HCT116 (cell line): ENCODE measurements around the gene SLC41A1. TPM values are rescaled to one million over a fixed set of nuclear protein-coding genes. Genes with fewer than 3 reads are reported as not detected.

ENCODE experiments used
- ATAC-seq: fragments of 200-7000 bp; cut with Tn5 transposase; 2 replicates; pipeline ENCODE4 v1.9.1; 2020; ENCODE audit warnings: mild to moderate bottlenecking, moderate library complexity
- BruUV-seq: library from RNA; stranded (reverse); fragments of 400-500 nt; replicated peaks from 2 replicates; lab custom pipeline; 2021; lab: Mats Ljungman, UMichigan
- CTCF ChIA-PET: fragments of 300-600 bp; sonication (Branson Sonifier 250); formaldehyde crosslinking; loops from one replicate; lab custom pipeline; 2021; ENCODE audit warnings: antibody characterized with exemption; lab: Charles Lee
- POLR2A ChIA-PET: fragments of 300-600, 350-600 bp; sonication (Branson Sonifier 250); formaldehyde crosslinking; loops from one replicate; lab custom pipeline; 2021; ENCODE audit warnings: antibody characterized with exemption; lab: Charles Lee
- RAD21 ChIA-PET, 2 experiments: fragments of 300-600 bp; sonication (Branson Sonifier 250); formaldehyde crosslinking; loops; one replicate each; lab custom pipeline; 2023; ENCODE audit warnings: low total read pairs in 2 of 2; ENCODE audit not compliant: uncharacterized antibody in 2 of 2, unreplicated experiment in 2 of 2, low non-redundant PET in 1 of 2; lab: Charles Lee
- DNase-seq: peaks from one replicate; pipeline ENCODE4 v3.0.0-alpha.2; 2010; ENCODE audit warnings: low read depth, low spot score
- H2AFZ ChIP-seq: fragments of 200-600 bp; shearing (Covaris generic), sonication (generic); 2 replicates; pipeline ENCODE4 v1.6.1; 2017; ENCODE audit warnings: low read depth, mixed run types, mixed read lengths, antibody characterized with exemption, low read length; ENCODE audit not compliant: poor library complexity, severe bottlenecking
- H3K27ac ChIP-seq: 2 replicates; pipeline ENCODE4 v1.5.1; 2012; ENCODE audit warnings: low read depth, low read length
- H3K27me3 ChIP-seq: fragments of 200-600 bp; sonication (generic); 2 replicates; pipeline ENCODE4 v1.6.1; 2016; ENCODE audit warnings: mixed run types, low read length, mixed read lengths; ENCODE audit not compliant: insufficient read depth
- H3K36me3 ChIP-seq, 2 experiments: fragments of 200-500 bp in 1 of 2; fragments of 200-600 bp in 1 of 2; sonication (Bioruptor generic) in 1 of 2; sonication (generic) in 1 of 2; 2 replicates each; pipeline versions ENCODE4 v1.5.1 to v1.6.1; 2014 to 2016; ENCODE audit warnings: low read length in 2 of 2, inconsistent platforms in 1 of 2, mixed read lengths in 1 of 2, mixed run types in 1 of 2; ENCODE audit not compliant: insufficient read depth in 2 of 2, control insufficient read depth in 1 of 2
- H3K4me1 ChIP-seq, 2 experiments: fragments of 200-600 bp in 1 of 2; sonication (generic) in 1 of 2; 2 replicates each; pipeline versions ENCODE4 v1.5.1 to v1.6.1; 2012 to 2017; ENCODE audit warnings: low read length in 2 of 2, inconsistent platforms in 1 of 2, mild to moderate bottlenecking in 1 of 2, mixed read lengths in 1 of 2, mixed run types in 1 of 2, moderate library complexity in 1 of 2; ENCODE audit not compliant: insufficient read depth in 2 of 2, control insufficient read depth in 1 of 2
- H3K4me2 ChIP-seq: fragments of 200-600 bp; sonication (generic); 2 replicates; pipeline ENCODE4 v1.6.1; 2017; ENCODE audit warnings: mixed run types, low read length, mixed read lengths
- H3K4me3 ChIP-seq, 2 experiments: fragments of 200-600 bp in 1 of 2; sonication (generic) in 1 of 2; replicated peaks in 1 of 2; 2 replicates each; pipeline ENCODE4 v1.5.1; 2011 to 2016; ENCODE audit warnings: low read length in 2 of 2, control low read depth in 1 of 2, low read depth in 1 of 2, mild to moderate bottlenecking in 1 of 2, mixed read lengths in 1 of 2, mixed run types in 1 of 2
- H3K79me2 ChIP-seq: fragments of 200-600 bp; sonication (generic); 2 replicates; pipeline ENCODE4 v1.6.1; 2017; ENCODE audit warnings: mild to moderate bottlenecking, mixed run types, low read length, moderate library complexity, mixed read lengths; ENCODE audit not compliant: insufficient read depth
- H3K9ac ChIP-seq: fragments of 200-600 bp; sonication (generic); 2 replicates; pipeline ENCODE4 v1.6.1; 2016; ENCODE audit warnings: low read length, mixed read lengths
- H3K9me2 ChIP-seq: fragments of 200-600 bp; sonication (generic), shearing (Covaris generic); 2 replicates; pipeline ENCODE4 v1.6.1; 2017; ENCODE audit warnings: mixed run types, mild to moderate bottlenecking, moderate library complexity; ENCODE audit not compliant: insufficient read depth
- H3K9me3 ChIP-seq, 2 experiments: fragments of 200-500 bp in 1 of 2; fragments of 200-600 bp in 1 of 2; sonication (Bioruptor generic) in 1 of 2; sonication (generic) in 1 of 2; 2 replicates each; pipeline ENCODE4 v1.6.1; 2014 to 2017; ENCODE audit warnings: low read length in 2 of 2, mixed read lengths in 2 of 2, inconsistent platforms in 1 of 2, low read depth in 1 of 2, mild to moderate bottlenecking in 1 of 2, mixed run types in 1 of 2, moderate library complexity in 1 of 2; ENCODE audit not compliant: control insufficient read depth in 1 of 2, insufficient read depth in 1 of 2
- H4K20me1 ChIP-seq: fragments of 200-600 bp; sonication (generic), shearing (Covaris generic); 2 replicates; pipeline ENCODE4 v1.6.1; 2017; ENCODE audit warnings: mixed run types, mild to moderate bottlenecking, moderate library complexity; ENCODE audit not compliant: insufficient read depth
- CTCF ChIP-seq, 3 experiments: fragments of 200-600 bp in 1 of 3; sonication (generic) in 1 of 3; IDR thresholded peaks in 2 of 3; conservative IDR thresholded peaks in 1 of 3; 2 replicates each; pipeline ENCODE4 v1.5.1; 2012 to 2017; ENCODE audit warnings: low read depth in 2 of 3, low read length in 2 of 3, antibody characterized with exemption in 1 of 3, borderline replicate concordance in 1 of 3, control low read depth in 1 of 3, mild to moderate bottlenecking in 1 of 3, mixed read lengths in 1 of 3, mixed run types in 1 of 3, moderate library complexity in 1 of 3; ENCODE audit not compliant: insufficient read depth in 1 of 3
- EGR1 ChIP-seq: IDR thresholded peaks from 2 replicates; pipeline ENCODE4 v1.6.1; 2012; ENCODE audit warnings: low read depth
- EZH2 ChIP-seq: fragments of 200-600 bp; sonication (generic); IDR thresholded peaks from 2 replicates; pipeline ENCODE4 v1.6.1; 2017; ENCODE audit warnings: antibody characterized with exemption, mixed run types
- FOSL1 ChIP-seq: IDR thresholded peaks from 2 replicates; pipeline ENCODE4 v1.6.1; 2012; ENCODE audit warnings: low read depth
- SIN3A ChIP-seq: IDR thresholded peaks from 2 replicates; pipeline ENCODE4 v1.6.1; 2012; ENCODE audit warnings: low read depth
- TCF7L2 ChIP-seq: IDR thresholded peaks from 2 replicates; pipeline ENCODE4 v1.7.0; 2011; ENCODE audit warnings: borderline replicate concordance, inconsistent platforms; ENCODE audit not compliant: insufficient read depth, insufficient read length; ENCODE audit errors: extremely low read depth
- YY1 ChIP-seq: IDR thresholded peaks from 2 replicates; pipeline ENCODE4 v1.6.1; 2011; ENCODE audit warnings: low read length, low read depth, moderate library complexity, mild to moderate bottlenecking; ENCODE audit not compliant: insufficient replicate concordance; ENCODE audit errors: extremely low read depth
- ZNF274 ChIP-seq: fragments of 200-500 bp; sonication (Bioruptor generic); IDR thresholded peaks from 2 replicates; pipeline ENCODE4 v1.6.1; 2014; ENCODE audit warnings: mild to moderate bottlenecking, low read depth, low read length, inconsistent platforms
- intact Hi-C: fragments of 100-400 bp; cut with micrococcal nuclease; formaldehyde crosslinking; loops from 2 replicates; pipeline ENCODE4 v1.10.0; 2022
- total RNA-seq: library from RNA; stranded (reverse); gene quantifications from one replicate; pipeline ENCODE4 v1.2.1, GENCODE V29; 2021; ENCODE audit not compliant: unreplicated experiment

The SLC41A1 gene
- total RNA-seq, 1 experiment from 2014 or later = 35.9 TPM

- intact Hi-C loops = loop anchor here (2.0 kb wide), 1 partner anchor 24 kb away; the partner anchor contains the start of gene NUCKS1
- TF ChIP-seq SIN3A (no peak), ZNF274 (no peak)
- no peak; the same call in 1 of the 2 replicates for ATAC-seq
- peaks cover 0 to 2% of the 10 kb centered on the region in 2 experiments; a peak in 1 of 4 replicates for H3K36me3 ChIP-seq
- H3K4me3 ChIP-seq = peak overlapping the region; percentile 79
- RAD21 ChIA-PET = no interaction called here
- H3K9ac ChIP-seq = peak overlapping the region; percentile 68
- no peaks in the 10 kb centered on the region for H3K9me2 ChIP-seq
- H3K4me2 ChIP-seq = peak overlapping the region; percentile 90
- no peak for DNase-seq
- no peaks in the 10 kb centered on the region for H4K20me1 ChIP-seq
- H3K4me1 ChIP-seq = peaks cover 3 to 19% of the 10 kb centered on the region in 2 experiments; a peak in 3 of 4 replicates
- peak overlapping the region; percentile 87 for H2AFZ ChIP-seq
- no TSS peak for BruUV-seq
- CTCF ChIA-PET = interaction anchor here (0.8 to 1.0 kb wide), 2 partner anchors 14 to 203 kb away, joined by 4 to 5 read pairs; no protein-coding TSS in a partner anchor
- no peaks in the 10 kb centered on the region for H3K9me3 ChIP-seq
- H3K27me3 ChIP-seq = no peaks in the 10 kb centered on the region
- no peak overlapping the region for H3K27ac ChIP-seq
- no peaks in the 10 kb centered on the region for H3K79me2 ChIP-seq
- POLR2A ChIA-PET = interaction anchor here (1.0 to 1.2 kb wide), 2 partner anchors 14 to 25 kb away, joined by 3 to 4 read pairs; no protein-coding TSS in a partner anchor
Observed at GRCh38 chr1:205774198-205775014, 38.6 kb downstream of the SLC41A1 start.

- no peaks in the 10 kb centered on the region for H3K27me3 ChIP-seq
- TF ChIP-seq FOSL1 (no peak), EGR1 (no peak), TCF7L2 (no peak), CTCF (IDR thresholded peaks at IDR 0.05 in 2 of 3, conservative IDR thresholded peaks at IDR 0.05 in 1 of 3; ENCODE audit: borderline replicate concordance in 1 of 3, insufficient read depth in 1 of 3, low read depth in 2 of 3, low read length in 2 of 3) (no peak), EZH2 (no peak), YY1 (no peak)
- H4K20me1 ChIP-seq = no peaks in the 10 kb centered on the region
- intact Hi-C loops = no loop called here
- peaks cover 0 to 2% of the 10 kb centered on the region in 2 experiments; a peak in 1 of 4 replicates for H3K36me3 ChIP-seq
- POLR2A ChIA-PET = interaction anchor here (0.7 kb wide), 1 partner anchor 15 kb away, joined by 3 read pairs; no protein-coding TSS in a partner anchor
- no TSS peak for BruUV-seq
- no peaks in the 10 kb centered on the region for H3K79me2 ChIP-seq
- H3K9me3 ChIP-seq = no peaks in the 10 kb centered on the region
- H3K9ac ChIP-seq = no peak overlapping the region
- H3K4me3 ChIP-seq = no peak overlapping the region
- no peak overlapping the region for H3K4me2 ChIP-seq
- ATAC-seq (no peak), DNase-seq (no peak)
- RAD21 ChIA-PET = no interaction called here
- CTCF ChIA-PET = no interaction called here
- peaks cover 3 to 19% of the 10 kb centered on the region in 2 experiments; a peak in 3 of 4 replicates for H3K4me1 ChIP-seq
- H3K9me2 ChIP-seq = no peaks in the 10 kb centered on the region
- no peak overlapping the region for H3K27ac ChIP-seq
- no peak overlapping the region for H2AFZ ChIP-seq
Observed at GRCh38 chr1:205772607-205773032, 40.4 kb downstream of the SLC41A1 start.
